GM12878 (cell line): ENCODE results near the gene CBLB. TPM values are rescaled to one million over a fixed set of nuclear protein-coding genes. Genes with fewer than 3 reads are reported as not detected.

ENCODE experiments used
- ATAC-seq: fragments of 200-7000 bp; cut with Tn5 transposase; 3 replicates; pipeline ENCODE4 v1.9.1; 2020; ENCODE audit warnings: mild to moderate bottlenecking, moderate library complexity
- BruUV-seq: library from RNA; stranded (reverse); fragments of 400-500 nt; replicated peaks from 2 replicates; lab custom pipeline; 2021; lab: Mats Ljungman, UMichigan
- CTCF ChIA-PET: fragments of 300-600 bp; sonication (Branson Sonifier 250); formaldehyde crosslinking; extraction: SDS; loops from one replicate; lab custom pipeline; 2021; ENCODE audit warnings: inconsistent platforms; lab: Yijun Ruan, JAX
- POLR2A ChIA-PET: fragments of 350-600 bp; formaldehyde crosslinking; extraction: SDS; loops from one replicate; lab custom pipeline; 2021; ENCODE audit warnings: inconsistent platforms; lab: Charles Lee
- RAD21 ChIA-PET: fragments of 300-600 bp; sonication (Branson Sonifier 250); formaldehyde crosslinking; loops from one replicate; lab custom pipeline; 2023; ENCODE audit warnings: antibody characterized with exemption; ENCODE audit not compliant: unreplicated experiment; lab: Charles Lee
- SMC1A ChIA-PET: fragments of 300-600 bp; sonication (Branson Sonifier 250); formaldehyde crosslinking; loops from one replicate; lab custom pipeline; 2023; ENCODE audit not compliant: unreplicated experiment, uncharacterized antibody; lab: Charles Lee
- DNase-seq: peaks from one replicate; pipeline ENCODE4 v3.0.0-alpha.2; 2011; ENCODE audit warnings: low read depth, low spot score
- FAIRE-seq: peaks from 3 replicates; lab custom pipeline; 2011; peaks lifted over from hg19 to GRCh38; lab: Jason Lieb, UNC
- H2AFZ ChIP-seq: 2 replicates; pipeline ENCODE4 v1.6.0; 2011; ENCODE audit warnings: low read depth, low read length, control low read depth; ENCODE audit not compliant: control insufficient read depth
- H3K27ac ChIP-seq: 2 replicates; pipeline ENCODE4 v1.5.1; 2011; ENCODE audit warnings: control low read depth; ENCODE audit not compliant: control insufficient read depth, insufficient read depth
- H3K27me3 ChIP-seq, 2 experiments: replicated peaks in 1 of 2; 2 replicates each; pipeline versions ENCODE4 v1.6.0 to v1.6.1; 2011; ENCODE audit warnings: low read length in 1 of 2; ENCODE audit not compliant: control insufficient read depth in 2 of 2, insufficient read depth in 2 of 2
- H3K36me3 ChIP-seq, 2 experiments: 2 replicates each; pipeline ENCODE4 v1.5.1; 2011; ENCODE audit warnings: low read length in 1 of 2; ENCODE audit not compliant: control insufficient read depth in 2 of 2, insufficient read depth in 2 of 2
- H3K4me1 ChIP-seq: 2 replicates; pipeline ENCODE4 v1.6.1; 2011; ENCODE audit warnings: mild to moderate bottlenecking, low read length, moderate library complexity, mixed read lengths; ENCODE audit not compliant: control insufficient read depth, insufficient read depth
- H3K4me2 ChIP-seq: 2 replicates; pipeline ENCODE4 v1.6.0; 2011; ENCODE audit warnings: control low read depth; ENCODE audit not compliant: control insufficient read depth, insufficient read depth
- H3K4me3 ChIP-seq: fragments of 200-600 bp; sonication (generic); 2 replicates; pipeline ENCODE4 v1.5.1; 2016
- H3K79me2 ChIP-seq: 2 replicates; pipeline ENCODE4 v1.6.0; 2011; ENCODE audit warnings: low read length; ENCODE audit not compliant: control insufficient read depth, insufficient read depth
- H3K9ac ChIP-seq: 2 replicates; pipeline ENCODE4 v1.8.0; 2011; ENCODE audit warnings: low read length, control low read depth, mixed read lengths; ENCODE audit not compliant: control insufficient read depth, insufficient read depth
- H3K9me3 ChIP-seq: replicated peaks from 3 replicates; pipeline ENCODE4 v1.5.1; 2011; ENCODE audit warnings: mild to moderate bottlenecking, low read length; ENCODE audit not compliant: control insufficient read depth, insufficient read depth
- H4K20me1 ChIP-seq: 2 replicates; pipeline ENCODE4 v1.6.0; 2011; ENCODE audit not compliant: control insufficient read depth, insufficient read depth
- BCLAF1 ChIP-seq: fragments of 450-650 bp; IDR thresholded peaks from 2 replicates; pipeline ENCODE4 v1.6.1; 2017; ENCODE audit warnings: antibody characterized with exemption, mild to moderate bottlenecking, moderate library complexity
- RAD21 ChIP-seq: IDR thresholded peaks from 2 replicates; pipeline ENCODE4 v1.6.1; 2011; ENCODE audit warnings: mild to moderate bottlenecking, low read depth, low read length, moderate library complexity; ENCODE audit not compliant: insufficient read depth
- SRF ChIP-seq, 2 experiments: IDR thresholded peaks; 2 replicates each; pipeline ENCODE4 v1.6.1; 2011; ENCODE audit warnings: low read depth in 2 of 2, low read length in 2 of 2, mild to moderate bottlenecking in 1 of 2, moderate library complexity in 1 of 2
- ZNF622 ChIP-seq: fragments of 450-650 bp; IDR thresholded peaks from 2 replicates; pipeline ENCODE4 v1.6.1; 2017; ENCODE audit warnings: mild to moderate bottlenecking, inconsistent platforms
- WGBS: methylation state at CpG from one replicate; pipeline ENCODE4 v1.1.6; 2016; ENCODE audit warnings: low lambda C conversion rate; ENCODE audit not compliant: insufficient replicate concordance, insufficient coverage; ENCODE audit errors: missing lambda C conversion rate; 5-methylcytosine and 5-hydroxymethylcytosine counted together
- in situ Hi-C: fragments of 300-500 bp; cut with MboI; formaldehyde crosslinking; loops from 9 replicates; pipeline ENCODE4 v1.14.3; 2018; ENCODE audit warnings: mixed read lengths
- intact Hi-C: fragments of 100-400 bp; cut with micrococcal nuclease; formaldehyde crosslinking; loops from one replicate; pipeline ENCODE4 v1.14.2; 2022; ENCODE audit not compliant: unreplicated experiment
- polyA plus RNA-seq, 11 experiments: library from polyadenylated mRNA; depleted of rRNA in 4 of 11; unstranded in 6 of 11; stranded (reverse) in 5 of 11; fragments of >200 nt; fragmentation: Nextera tagmentation in 4 of 11; fragmentation: Illumina TruSeq in 1 of 11; extraction: Ambion mirVana in 4 of 11; extraction: Trizol in 1 of 11; gene quantifications; 1 replicate in 1 of 11; 2 replicates in 10 of 11; pipeline versions ENCODE4 v1.2.1 to v1.2.3, GENCODE V29; 2011 to 2016; ENCODE audit warnings: inconsistent platforms in 2 of 11, missing spikeins in 2 of 11, low read depth in 1 of 11
- total RNA-seq, 4 experiments: library from RNA; depleted of rRNA in 3 of 4; stranded (reverse); fragments of >200 nt in 3 of 4; fragmentation: Illumina TruSeq in 1 of 4; extraction: Trizol in 1 of 4; gene quantifications; 2 replicates each; pipeline versions ENCODE4 v1.2.1 to v1.2.3, GENCODE V29; 2013 to 2021

The CBLB gene
- total and polyA plus RNA-seq, 10 of the 15 experiments (the other 5 are each of a cell fraction or from before 2014, with no cell fraction given) = 17.2 to 107 (median 41.9) TPM

- no peaks in the 10 kb centered on the region for H3K9me3 ChIP-seq
- H3K4me2 ChIP-seq = no peak overlapping the region
- no peak overlapping the region for H3K4me3 ChIP-seq
- CTCF ChIA-PET = interaction anchor here (0.7 to 1.1 kb wide), 2 partner anchors 29 to 197 kb away, joined by 3 read pairs; no protein-coding TSS in a partner anchor
- H3K9ac ChIP-seq = no peak overlapping the region
- FAIRE-seq (no peak), ATAC-seq (no peak)
- no peaks in the 10 kb centered on the region for H3K36me3 ChIP-seq
- no peaks in the 10 kb centered on the region for H3K4me1 ChIP-seq
- BruUV-seq = no TSS peak
- intact Hi-C loops = no loop called here
- no peaks in the 10 kb centered on the region for H4K20me1 ChIP-seq
- SMC1A ChIA-PET = interaction anchor here (0.7 to 1.2 kb wide), 4 partner anchors 8 to 74 kb away, joined by 3 to 5 read pairs (median 4); no protein-coding TSS in a partner anchor
- TF ChIP-seq RAD21 = no peak
- TF ChIP-seq BCLAF1 = no peak
- no peak for TF ChIP-seq ZNF622
- TF ChIP-seq SRF (IDR thresholded peaks at IDR 0.05; ENCODE audit: low read depth in 2 of 2, low read length in 2 of 2) = no peak
- TF ChIP-seq, all 136 proteins: peak for 0
- ChIA-PET POLR2A (no interaction called here), RAD21 (no interaction called here)
- no peak overlapping the region for H3K27ac ChIP-seq
- WGBS = 86% methylated on average over 1 of the region's 1 CpG
- H3K27me3 ChIP-seq = no peaks in the 10 kb centered on the region
- no peak overlapping the region for H2AFZ ChIP-seq
- no peak for DNase-seq
- no peaks in the 10 kb centered on the region for H3K79me2 ChIP-seq
- in situ Hi-C loops = no loop called here
Observed at GRCh38 chr3:105883798-105884377, 15.1 kb upstream of the CBLB start.
